HG03064 (cell line): ENCODE results near the gene HOXD8.

Experiments
- ATAC-seq: cut with Tn5 transposase; IDR thresholded peaks from one replicate; pipeline ENCODE4 v1.9.1; 2021; ENCODE audit warnings: low read depth; ENCODE audit not compliant: unreplicated experiment

The HOXD8 gene

GRCh38 chr2:176127774-176128072, 1.8 kb upstream of the HOXD8 start:
- ATAC-seq = no peak

GRCh38 chr2:176128172-176128981, 1.1 kb upstream of the HOXD8 start:
- ATAC-seq = no peak

GRCh38 chr2:176129813-176130146, 275 bp downstream of the HOXD8 start:
- ATAC-seq = no peak

- ATAC-seq = no peak
Observed at GRCh38 chr2:176130147-176130956, 847 bp downstream of the HOXD8 start.

- ATAC-seq = no peak
Observed at GRCh38 chr2:176130957-176131847, 1.7 kb downstream of the HOXD8 start.

GRCh38 chr2:176131848-176132158, 2.3 kb downstream of the HOXD8 start:
- ATAC-seq = no peak

GRCh38 chr2:176132205-176133171, 3.0 kb downstream of the HOXD8 start:
- ATAC-seq = no peak

- ATAC-seq = no peak
Observed at GRCh38 chr2:176133389-176133788, 3.9 kb downstream of the HOXD8 start.

GRCh38 chr2:176134035-176134434, 4.5 kb downstream of the HOXD8 start:
- no peak for ATAC-seq

GRCh38 chr2:176135035-176135440, 5.5 kb downstream of the HOXD8 start:
- ATAC-seq = no peak

GRCh38 chr2:176136374-176137251, 7.1 kb downstream of the HOXD8 start:
- ATAC-seq = no peak

GRCh38 chr2:176137252-176137580, 7.7 kb downstream of the HOXD8 start:
- no peak for ATAC-seq

- no peak for ATAC-seq
Observed at GRCh38 chr2:176137906-176138305, 8.4 kb downstream of the HOXD8 start.

- ATAC-seq = no peak
Observed at GRCh38 chr2:176138526-176138922, 9.0 kb downstream of the HOXD8 start.

- ATAC-seq = no peak
Observed at GRCh38 chr2:176138923-176139660, 9.6 kb downstream of the HOXD8 start.

GRCh38 chr2:176139661-176140512, 10.4 kb downstream of the HOXD8 start:
- no peak for ATAC-seq

GRCh38 chr2:176140513-176141317, 11.2 kb downstream of the HOXD8 start:
- peak; percentile 93 for ATAC-seq
